ENCODE results near the gene RARA. TPM values are rescaled to one million over a fixed set of nuclear protein-coding genes. Genes with fewer than 3 reads are reported as not detected.

The RARA gene
- total RNA-seq, 1 experiment from 2014 or later: 35.1 TPM

- ATAC-seq (no peak), DNase-seq (ENCODE audit: low read depth, low spot score) (no peak)
- ChIA-PET RAD21 (ENCODE audit: low non-redundant PET in 1 of 2, low total read pairs in 2 of 2, uncharacterized antibody in 2 of 2, unreplicated experiment in 2 of 2) (interaction anchor here in 1 of 2 experiments (1.2 kb wide), 1 partner anchor 176 kb away, joined by 3 read pairs; no protein-coding TSS in a partner anchor), POLR2A (no interaction called here), CTCF (interaction anchor here (1.0 to 3.4 kb wide), 5 partner anchors 55 to 203 kb away, joined by 4 to 23 read pairs (median 9); no protein-coding TSS in a partner anchor)
- Histone ChIP-seq H4K20me1 (ENCODE audit: insufficient read depth) (no peaks in the 10 kb centered on the region), H3K27me3 (ENCODE audit: insufficient read depth, low read length) (no peaks in the 10 kb centered on the region), H2AFZ (ENCODE audit: low read depth, low read length, poor library complexity, severe bottlenecking) (no peak overlapping the region), H3K9ac (ENCODE audit: low read length) (no peak overlapping the region), H3K27ac (ENCODE audit: low read depth, low read length) (peak overlapping the region; percentile 10; the same call in 1 of the 2 replicates), H3K4me1 (ENCODE audit: control insufficient read depth in 1 of 2, insufficient read depth in 2 of 2, low read length in 2 of 2) (peaks cover 4 to 12% of the 10 kb centered on the region in 2 experiments; a peak in 3 of 4 replicates), H3K9me3 (ENCODE audit: control insufficient read depth in 1 of 2, insufficient read depth in 1 of 2, low read depth in 1 of 2, low read length in 2 of 2) (no peaks in the 10 kb centered on the region), H3K79me2 (ENCODE audit: insufficient read depth, low read length) (no peaks in the 10 kb centered on the region), H3K4me3 (replicated peaks in 1 of 2; ENCODE audit: low read depth in 1 of 2, low read length in 2 of 2) (no peak overlapping the region), H3K9me2 (ENCODE audit: insufficient read depth) (no peaks in the 10 kb centered on the region), H3K4me2 (ENCODE audit: low read length) (no peak overlapping the region), H3K36me3 (ENCODE audit: control insufficient read depth in 1 of 2, insufficient read depth in 2 of 2, low read length in 2 of 2) (peaks cover 7 to 12% of the 10 kb centered on the region in 2 experiments; a peak in 2 of 4 replicates)
- no TSS peak for BruUV-seq (replicated peaks)
- intact Hi-C loops (cut with micrococcal nuclease): loop anchor here (5.0 kb wide), 2 partner anchors 260 to 345 kb away; no protein-coding TSS in a partner anchor
- TF ChIP-seq POLR2AphosphoS5 (IDR thresholded peaks at IDR 0.05; ENCODE audit: low read depth, low read length) (no peak), POLR2A (IDR thresholded peaks at IDR 0.05; ENCODE audit: borderline replicate concordance, extremely low read depth, insufficient read depth, insufficient read length) (no peak)
Observed at GRCh38 chr17:40356990-40357881, 48.3 kb downstream of the RARA start.

GRCh38 chr17:40358323-40359038, 49.5 kb downstream of the RARA start:
- Histone ChIP-seq H2AFZ (ENCODE audit: low read depth, low read length, poor library complexity, severe bottlenecking) (peak overlapping the region; percentile 84), H3K9ac (ENCODE audit: low read length) (peak overlapping the region; percentile 30), H3K9me3 (ENCODE audit: control insufficient read depth in 1 of 2, insufficient read depth in 1 of 2, low read depth in 1 of 2, low read length in 2 of 2) (no peaks in the 10 kb centered on the region), H3K4me2 (ENCODE audit: low read length) (peak overlapping the region; percentile 66), H3K27me3 (ENCODE audit: insufficient read depth, low read length) (no peaks in the 10 kb centered on the region), H3K27ac (ENCODE audit: low read depth, low read length) (no peak overlapping the region), H3K79me2 (ENCODE audit: insufficient read depth, low read length) (no peaks in the 10 kb centered on the region), H4K20me1 (ENCODE audit: insufficient read depth) (no peaks in the 10 kb centered on the region), H3K4me1 (ENCODE audit: control insufficient read depth in 1 of 2, insufficient read depth in 2 of 2, low read length in 2 of 2) (peaks cover 4 to 22% of the 10 kb centered on the region in 2 experiments; a peak in 3 of 4 replicates), H3K4me3 (replicated peaks in 1 of 2; ENCODE audit: low read depth in 1 of 2, low read length in 2 of 2) (peak overlapping the region in 1 of 2 experiments; percentile 20; a peak in 1 of 4 replicates), H3K9me2 (ENCODE audit: insufficient read depth) (no peaks in the 10 kb centered on the region), H3K36me3 (ENCODE audit: control insufficient read depth in 1 of 2, insufficient read depth in 2 of 2, low read length in 2 of 2) (peaks cover 5 to 7% of the 10 kb centered on the region in 2 experiments; a peak in 2 of 4 replicates)
- ATAC-seq (peak; percentile 67), DNase-seq (ENCODE audit: low read depth, low spot score) (peak; percentile 64)
- intact Hi-C loops (cut with micrococcal nuclease): loop anchor here (1.0 to 5.0 kb wide), 7 partner anchors 58 to 1308 kb away; partner anchors contain the start of gene TOP2A
- BruUV-seq (replicated peaks): no TSS peak
- ChIA-PET POLR2A (interaction anchor here (1.6 kb wide), 1 partner anchor 174 kb away, joined by 6 read pairs; no protein-coding TSS in a partner anchor), RAD21 (ENCODE audit: low non-redundant PET in 1 of 2, low total read pairs in 2 of 2, uncharacterized antibody in 2 of 2, unreplicated experiment in 2 of 2) (interaction anchor here (0.6 to 1.2 kb wide), 7 partner anchors 70 to 202 kb away, joined by 3 to 5 read pairs (median 3); no protein-coding TSS in a partner anchor), CTCF (interaction anchor here (0.6 to 3.4 kb wide), 11 partner anchors 47 to 1044 kb away, joined by 3 to 23 read pairs (median 5); no protein-coding TSS in a partner anchor)
- TF ChIP-seq CTCF (IDR thresholded peaks at IDR 0.05 in 2 of 3, conservative IDR thresholded peaks at IDR 0.05 in 1 of 3; ENCODE audit: borderline replicate concordance in 1 of 3, insufficient read depth in 1 of 3, low read depth in 2 of 3, low read length in 2 of 3): peak; percentile 88 to 96 (median 94)
- TF ChIP-seq SIN3A (IDR thresholded peaks at IDR 0.05; ENCODE audit: low read depth): no peak
- TF ChIP-seq SRF (IDR thresholded peaks at IDR 0.05; ENCODE audit: low read depth): no peak
- TF ChIP-seq REST (IDR thresholded peaks at IDR 0.05; ENCODE audit: low read depth): no peak
- TF ChIP-seq SP1 (IDR thresholded peaks at IDR 0.05; ENCODE audit: low read depth): no peak
- no peak for TF ChIP-seq POLR2A (IDR thresholded peaks at IDR 0.05; ENCODE audit: borderline replicate concordance, extremely low read depth, insufficient read depth, insufficient read length)
- TF ChIP-seq YY1 (IDR thresholded peaks at IDR 0.05; ENCODE audit: extremely low read depth, insufficient replicate concordance, low read depth, low read length): peak; percentile 21
- peak; percentile 98 for TF ChIP-seq RAD21 (IDR thresholded peaks at IDR 0.05; ENCODE audit: low read depth)

Data from HCT116 (cell line).